Activated CD8-positive, alpha-beta memory T cell treated with anti-CD3 and anti-CD28 coated beads, Interleukin-2, amount 50 U/mL, for 1 hour (primary cell): ENCODE results near the gene MSI2.
"Not testable (repeated sequence)": the region's sequence is repeated elsewhere in the genome, so short reads cannot be mapped to it uniquely, and the experiment has no call there.

Experiments
- DNase-seq: peaks from one replicate; pipeline ENCODE4 v3.0.0-alpha.2; 2020; ENCODE audit errors: extremely low read depth

Gene MSI2

DNA sequence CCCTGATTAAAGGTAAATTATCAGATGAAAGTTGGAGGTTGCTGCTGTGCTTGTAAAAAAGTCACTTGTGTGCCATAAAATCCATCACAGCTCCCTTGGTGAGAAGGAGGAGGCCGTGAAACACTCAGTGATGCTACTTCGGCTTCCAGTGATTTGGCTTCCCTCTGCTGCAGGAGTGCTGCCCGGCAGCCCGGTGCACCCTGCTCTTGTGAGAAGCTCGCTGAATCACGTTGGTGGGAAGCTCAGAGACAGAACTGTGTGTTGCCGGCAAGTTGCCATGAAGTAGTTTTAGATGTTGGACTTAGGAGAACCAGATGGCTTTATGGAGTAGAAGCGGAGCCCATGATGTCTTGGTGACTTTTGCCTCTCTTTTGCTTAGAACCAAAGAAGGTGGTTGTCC lies 33.3 kb downstream of the MSI2 start:
- no peak for DNase-seq

DNA sequence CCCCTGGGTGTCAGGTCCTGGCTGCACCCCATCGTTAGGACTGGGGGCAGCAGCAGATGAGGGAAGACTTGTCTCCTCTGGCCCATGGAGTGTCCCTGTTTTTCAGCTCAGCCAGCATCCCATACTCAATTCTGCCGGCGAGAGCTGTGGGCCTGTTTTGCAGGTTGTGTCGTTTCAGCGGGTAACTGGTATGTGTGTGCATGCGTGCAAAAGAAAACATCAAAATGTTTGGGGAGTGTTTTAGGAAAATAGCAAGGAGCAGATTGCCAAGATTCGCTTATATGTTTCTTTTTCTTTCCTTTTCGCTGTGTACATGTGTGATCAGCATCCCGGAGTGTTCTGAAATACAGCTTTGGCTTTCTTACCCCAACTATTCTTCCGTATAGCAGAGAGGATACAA lies 34.7 kb downstream of the MSI2 start:
- no peak for DNase-seq

DNA sequence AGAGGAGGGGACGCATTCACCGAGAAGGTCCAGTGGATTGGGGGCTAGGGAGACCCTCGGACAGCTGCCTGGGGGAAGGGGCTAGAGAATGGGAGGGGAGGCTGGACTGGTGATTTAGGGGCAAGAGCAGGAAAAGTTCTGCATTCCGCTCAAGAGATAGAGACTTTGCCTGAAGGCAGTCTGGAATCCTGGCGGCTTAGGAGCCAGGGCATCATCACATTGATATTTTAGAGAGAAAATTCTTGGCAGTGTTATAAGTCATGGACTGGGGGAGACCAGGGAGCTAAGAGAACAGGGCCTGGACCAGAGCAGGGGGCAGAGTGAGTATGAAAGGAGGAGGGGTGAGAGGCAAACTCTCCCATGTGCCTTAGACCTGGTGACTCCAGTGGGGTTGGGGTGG lies 35.8 kb downstream of the MSI2 start:
- DNase-seq = no peak

GRCh38 chr17:57293077-57293476 lies 36.8 kb downstream of the MSI2 start:
- no peak for DNase-seq

- DNase-seq = no peak
These were observed 37.8 kb downstream of the MSI2 start for GRCh38 chr17:57294101-57294500.

DNA sequence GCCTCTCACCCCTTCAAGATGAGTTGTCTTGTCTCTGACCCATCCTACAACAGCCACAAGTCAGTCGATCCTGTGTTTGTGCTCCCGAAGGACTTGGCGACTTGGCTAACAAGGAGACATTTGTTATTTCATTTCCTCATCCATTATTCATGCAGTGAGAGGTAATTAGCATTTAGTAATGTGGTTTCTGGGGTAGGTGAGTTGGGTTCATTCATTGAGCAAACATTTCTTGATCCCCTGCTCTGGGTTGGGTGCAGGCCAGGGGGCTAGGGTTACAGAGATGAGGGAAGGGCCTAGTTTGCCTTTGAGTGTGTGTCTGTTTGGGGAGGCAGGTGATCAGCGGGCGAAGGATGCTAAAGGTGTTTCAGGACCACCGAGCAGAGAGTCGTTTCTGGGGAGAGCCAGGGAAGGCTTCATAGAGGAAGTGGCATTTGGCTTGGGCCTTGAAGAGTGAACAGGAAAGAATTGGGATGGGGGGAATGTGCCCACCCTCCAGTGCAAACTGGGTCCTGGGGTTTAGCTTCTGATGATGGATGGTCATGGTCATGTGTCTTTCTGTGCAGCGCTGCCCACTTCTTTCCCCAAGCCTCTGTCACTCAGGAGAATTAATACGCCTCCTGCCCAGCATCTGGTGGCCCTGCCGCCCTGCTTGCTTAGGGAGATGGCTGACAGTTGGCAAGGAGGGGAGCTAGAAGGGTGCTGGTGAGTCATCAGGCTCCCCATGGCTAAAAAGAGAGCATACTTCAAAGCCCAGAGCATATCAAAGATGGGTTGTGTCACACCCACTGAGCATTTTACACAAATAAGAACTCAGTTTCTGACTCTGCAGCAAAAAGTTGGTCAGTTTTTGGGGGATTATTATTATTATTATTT lies 38.5 kb downstream of the MSI2 start:
- no peak for DNase-seq

DNA sequence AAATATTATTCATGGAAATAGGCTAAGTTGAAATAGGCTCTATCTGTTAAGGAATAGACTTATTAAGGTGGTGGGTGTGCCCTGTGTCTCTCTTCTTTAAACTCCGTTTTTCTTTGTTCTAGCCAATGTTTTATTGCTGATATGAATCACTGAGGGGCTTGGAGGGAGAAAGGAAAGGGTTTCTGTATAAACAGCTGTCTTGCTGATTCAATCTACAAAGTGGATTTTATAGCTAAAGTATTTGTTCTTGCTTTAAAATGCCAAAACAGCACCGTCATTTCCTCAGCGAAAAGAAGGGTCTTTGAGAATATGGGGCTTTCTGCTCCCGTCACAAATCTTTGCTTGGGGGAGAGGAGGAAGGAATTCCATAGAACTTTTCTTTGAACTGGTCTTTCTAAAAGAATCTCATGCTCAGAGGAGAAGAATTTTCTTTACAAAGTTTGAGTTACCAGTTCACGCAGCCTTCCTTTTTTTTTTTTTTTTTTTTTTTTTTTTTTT lies 39.3 kb downstream of the MSI2 start:
- no peak for DNase-seq

DNA sequence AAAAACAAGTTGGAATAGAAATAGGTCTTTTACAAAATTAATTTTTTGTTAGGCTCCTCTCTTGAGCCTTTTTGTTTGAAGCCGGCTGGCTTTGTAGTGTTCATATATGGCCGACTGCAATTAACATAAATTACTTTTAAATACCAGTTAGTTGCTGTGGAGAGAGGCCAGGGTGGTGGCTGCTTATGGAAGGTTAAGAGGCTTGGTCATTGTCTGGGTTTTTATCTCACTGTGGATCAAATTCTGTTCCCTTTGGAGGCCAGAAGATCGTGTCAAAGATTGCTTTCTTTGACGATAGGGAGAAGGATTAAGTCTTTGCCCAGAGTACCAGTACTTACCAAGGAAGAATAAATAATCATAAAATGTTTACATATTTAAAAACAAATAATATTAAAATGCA lies 39.9 kb downstream of the MSI2 start:
- DNase-seq = no peak

DNA sequence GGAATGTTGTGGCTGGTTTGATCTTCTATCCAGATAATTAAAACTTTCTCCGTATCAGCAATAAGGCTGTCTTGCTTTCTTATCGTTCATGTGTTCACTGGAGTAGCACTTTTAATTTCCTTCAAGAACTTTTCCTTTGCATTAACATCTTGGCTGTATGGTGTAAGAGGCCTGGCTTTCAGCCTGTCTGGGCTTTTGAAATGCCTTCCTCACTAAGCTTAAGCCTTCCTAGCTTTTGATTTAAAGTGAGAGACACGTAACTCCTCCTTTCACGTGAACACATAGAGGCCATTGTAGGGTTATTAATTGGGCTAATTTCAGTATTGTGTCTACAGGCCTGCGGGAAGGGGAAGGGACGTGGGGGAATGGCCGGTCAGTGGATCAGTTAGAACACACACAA lies 42.9 kb downstream of the MSI2 start:
- no peak for DNase-seq

DNA sequence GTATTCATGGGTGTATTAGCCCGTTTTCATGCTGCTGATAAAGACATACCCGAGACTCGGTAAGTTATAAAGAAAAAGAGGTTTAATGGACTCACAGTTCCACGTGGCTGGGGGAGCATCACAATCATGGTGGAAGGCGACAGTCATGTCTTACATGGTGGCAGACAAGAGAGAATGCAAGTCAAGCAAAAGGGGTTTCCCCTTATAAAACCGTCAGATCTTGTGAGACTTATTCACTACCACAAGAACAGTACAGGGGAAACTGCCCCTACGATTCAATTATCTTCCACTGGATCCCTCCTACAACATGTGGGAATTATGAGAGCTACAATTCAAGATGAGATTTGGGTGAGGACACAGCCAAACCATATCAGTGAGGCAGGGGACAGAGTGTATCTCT lies 44.3 kb downstream of the MSI2 start:
- not testable (repeated sequence) for DNase-seq

DNA sequence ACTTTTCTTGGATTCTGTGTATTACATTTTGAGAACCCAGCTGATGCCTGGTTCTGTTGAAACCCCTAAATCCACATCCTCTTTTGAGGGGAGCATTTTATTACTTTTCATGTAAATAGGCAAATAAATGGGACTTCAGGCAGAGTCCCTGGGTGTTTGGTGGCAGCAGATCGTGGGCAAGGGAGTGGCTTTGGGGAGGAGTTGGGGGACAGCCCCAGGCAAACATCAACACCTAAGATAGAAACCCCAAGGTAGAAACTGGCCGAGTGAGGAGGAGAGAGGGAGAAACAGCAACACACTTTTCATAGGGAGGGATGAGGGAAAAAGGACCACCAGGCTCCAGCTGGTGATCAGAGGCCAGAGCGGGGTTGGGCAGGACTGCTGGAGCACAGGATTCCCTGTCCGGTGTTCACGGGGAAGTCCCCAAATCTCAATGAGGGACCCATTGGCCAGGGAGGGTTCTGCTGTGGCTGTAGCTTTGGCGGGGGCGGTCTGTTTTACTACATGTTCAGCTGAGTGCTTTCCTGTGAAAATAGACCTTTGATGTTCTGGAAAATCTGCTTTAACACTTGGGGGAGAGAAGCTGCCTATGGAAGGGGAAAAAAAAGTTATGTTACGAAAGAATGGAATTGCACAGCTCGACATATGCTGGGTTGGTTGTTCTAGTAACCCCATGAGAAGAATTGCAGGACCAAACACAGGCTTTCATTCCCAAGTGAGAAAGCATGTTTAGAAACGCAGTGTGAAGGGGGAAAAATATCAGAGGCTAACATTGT lies 46.6 kb downstream of the MSI2 start:
- DNase-seq = no peak

DNA sequence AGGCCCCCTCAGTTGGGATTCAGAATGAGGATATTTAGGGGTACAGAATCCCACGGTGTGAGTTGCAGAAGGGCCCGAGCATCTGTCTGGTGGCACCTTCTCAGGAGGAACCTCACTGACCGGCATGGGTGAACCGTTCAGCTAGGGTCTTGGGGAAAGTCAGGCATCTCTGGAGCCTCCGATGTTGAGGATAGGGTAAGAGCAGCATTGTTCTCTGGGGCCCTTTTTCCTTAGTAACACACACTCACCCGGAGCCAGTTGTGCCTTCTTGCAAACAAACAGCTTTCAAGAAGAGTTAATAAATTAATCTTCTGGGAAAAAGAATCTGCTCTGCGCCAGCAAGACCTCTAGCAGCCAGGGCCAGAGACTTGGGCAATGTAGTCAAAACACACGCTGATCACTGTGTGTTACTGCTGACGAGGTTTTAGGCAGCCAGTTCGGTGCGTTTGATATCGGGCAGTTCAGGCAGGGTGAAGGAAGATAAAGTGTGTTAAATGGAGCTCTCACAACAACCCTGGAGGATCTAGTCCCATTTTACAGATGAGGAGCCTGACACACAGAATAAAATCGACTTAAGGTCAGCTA lies 48.9 kb downstream of the MSI2 start:
- no peak for DNase-seq

DNA sequence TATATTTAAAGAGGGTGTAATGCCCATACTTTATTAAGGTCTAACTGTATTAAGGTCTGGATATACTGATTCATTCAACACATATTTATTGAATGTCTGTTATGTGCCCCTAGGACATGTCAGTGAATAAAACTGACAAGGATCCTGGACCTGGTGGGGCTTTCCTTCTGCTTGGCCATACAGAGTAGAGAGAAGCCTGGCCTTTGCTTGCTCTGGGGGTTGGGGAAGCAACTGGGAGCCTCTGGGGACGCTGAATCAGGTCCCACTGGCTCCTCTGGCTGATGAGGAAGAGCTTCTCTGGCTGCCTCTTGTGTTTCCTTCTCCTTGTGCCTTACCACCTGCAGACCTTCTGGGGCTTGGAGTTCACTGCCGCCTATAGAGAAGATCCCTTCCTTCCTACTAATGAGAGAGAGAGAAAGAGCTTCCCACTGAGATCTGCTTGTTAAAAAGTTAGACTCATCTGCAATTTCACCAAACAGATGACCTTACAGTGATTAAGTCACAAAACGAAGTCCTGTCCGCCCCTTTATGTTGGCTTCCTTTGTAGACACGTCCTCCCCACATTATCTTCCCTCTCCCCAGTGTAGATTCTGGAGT lies 49.7 kb downstream of the MSI2 start:
- DNase-seq = no peak

GRCh38 chr17:57308543-57309186 lies 52.3 kb downstream of the MSI2 start:
- DNase-seq = no peak

- DNase-seq = no peak
These were observed 53.2 kb downstream of the MSI2 start for GRCh38 chr17:57309479-57309878.

GRCh38 chr17:57311281-57312216 lies 55.2 kb downstream of the MSI2 start:
- DNase-seq = no peak

DNA sequence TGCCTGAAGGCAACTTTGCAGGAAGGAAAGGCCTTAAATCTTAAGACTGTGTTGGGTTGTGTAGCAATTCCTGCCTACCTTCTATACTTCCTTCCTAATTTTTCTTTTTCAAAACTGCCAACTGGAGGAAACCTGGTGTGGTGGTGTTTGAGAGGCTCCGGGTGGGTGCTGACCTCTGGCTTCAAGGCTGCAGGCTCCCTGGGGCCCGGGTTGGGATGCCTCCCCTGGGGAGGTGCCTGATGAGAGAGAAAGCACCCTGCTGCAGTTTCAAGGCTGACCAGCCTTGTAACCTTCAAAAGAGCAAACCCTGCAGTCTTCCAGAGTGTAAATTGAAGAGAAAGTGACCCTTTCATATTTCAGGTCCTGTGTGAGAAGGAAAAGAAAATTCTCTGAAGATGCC lies 55.9 kb downstream of the MSI2 start:
- DNase-seq = no peak

GRCh38 chr17:57313097-57313835 lies 56.9 kb downstream of the MSI2 start:
- DNase-seq = no peak

GRCh38 chr17:57315061-57316015 lies 59.0 kb downstream of the MSI2 start:
- no peak for DNase-seq
